Measurements from ENCODE around the gene INTS12.

- TF ChIP-seq EP300 (IDR thresholded peaks at IDR 0.05) = no peak
- TF ChIP-seq POLR2AphosphoS5 (IDR thresholded peaks at IDR 0.05) = no peak
Observed at GRCh38 chr4:105715692-105716278, 7.3 kb upstream of the INTS12 start.
